NCI-H2171 treated with DMSO at 0.1 percent for 48 hours (cell line): Measurements from ENCODE around the gene OR8H1.
A peak's percentile ranks its signal among the peaks of the same experiment; 100 is the strongest.

Experiments used
- DNase-seq: peaks from one replicate; lab custom pipeline; 2025; lab: John Stamatoyannopoulos, UW

Gene OR8H1

GRCh38 chr11:56292154-56292553, at the start of gene OR8H1:
Gene OR8H1 (minus strand): TSS chr11:56292254. CDS start chr11:56291062, 1,192 bp downstream.
- no peak for DNase-seq

GRCh38 chr11:56340289-56340688, 48.2 kb upstream of the OR8H1 start:
- no peak for DNase-seq

GRCh38 chr11:56333156-56333555, 41.1 kb upstream of the OR8H1 start:
- no peak for DNase-seq

GRCh38 chr11:56331861-56332491, 39.9 kb upstream of the OR8H1 start:
- no peak for DNase-seq

- DNase-seq: no peak
Measured at GRCh38 chr11:56314844-56315243, 22.8 kb upstream of the OR8H1 start, which contains the start of gene OR8K3. Gene OR8K3 (plus strand): TSS chr11:56315144. CDS start chr11:56318307, 3,163 bp downstream.

- DNase-seq: no peak
Measured at GRCh38 chr11:56307836-56308235, 15.8 kb upstream of the OR8H1 start.

- DNase-seq: no peak
Measured at GRCh38 chr11:56296898-56297297, 4.8 kb upstream of the OR8H1 start.

GRCh38 chr11:56273854-56274253, 18.2 kb downstream of the OR8H1 start, which contains the start of gene OR5T1:
Gene OR5T1 (plus strand): TSS chr11:56274154. CDS start chr11:56275639, 1,485 bp downstream.
- DNase-seq: no peak

- peak; percentile 11 for DNase-seq
Measured at GRCh38 chr11:56271092-56271491, 21.0 kb downstream of the OR8H1 start.

- no peak for DNase-seq
Measured at GRCh38 chr11:56251954-56252353, 40.1 kb downstream of the OR8H1 start, which contains the start of gene OR5T3. Gene OR5T3 (plus strand): TSS chr11:56252254. CDS start chr11:56252254, 0 bp downstream.
